ENCODE data around the gene BTNL3.
"Not testable (repeated sequence)": the region's sequence is repeated elsewhere in the genome, so short reads cannot be mapped to it uniquely, and the experiment has no call there.

The BTNL3 gene

DNA sequence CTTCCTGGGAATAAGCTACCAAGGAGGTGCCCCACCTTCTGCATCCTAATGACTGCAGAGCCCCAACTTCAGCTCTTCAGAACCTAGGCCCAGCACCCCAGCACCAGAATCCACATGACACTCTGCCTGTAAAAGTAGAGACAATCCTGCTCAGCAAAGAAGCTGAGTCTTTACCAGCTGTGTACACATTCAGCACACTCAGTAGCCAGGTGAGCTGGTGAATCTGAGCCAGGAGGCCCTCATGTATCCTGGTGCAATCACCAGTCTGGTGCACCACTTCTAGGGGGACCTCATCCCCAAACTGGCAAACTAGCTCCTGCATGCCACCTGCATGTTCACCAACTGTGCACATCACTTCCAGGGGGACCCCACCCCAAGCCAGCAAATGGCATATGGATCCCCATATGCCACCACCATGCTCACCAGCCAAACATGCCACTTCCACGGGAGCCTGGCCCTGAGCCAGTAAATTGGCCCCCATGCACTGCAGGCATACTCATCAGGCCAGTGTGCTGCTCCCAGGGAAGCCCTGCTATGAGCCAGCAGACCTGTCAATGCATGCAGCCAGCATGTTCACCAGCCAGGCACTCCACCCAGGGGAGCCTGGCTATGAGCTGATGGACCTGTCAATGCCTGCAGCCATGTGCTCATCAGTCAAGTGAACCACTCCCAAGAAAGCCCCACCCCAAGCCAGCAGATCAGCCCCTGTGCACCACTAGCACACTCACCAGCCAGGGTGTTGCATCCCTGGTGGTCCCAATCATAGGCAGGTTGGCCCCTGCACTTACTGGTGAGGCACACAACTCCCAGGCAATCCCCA, 35.8 kb downstream of the BTNL3 start:
- no peak for DNase-seq (ENCODE audit: low read depth in 2 of 2)

DNA sequence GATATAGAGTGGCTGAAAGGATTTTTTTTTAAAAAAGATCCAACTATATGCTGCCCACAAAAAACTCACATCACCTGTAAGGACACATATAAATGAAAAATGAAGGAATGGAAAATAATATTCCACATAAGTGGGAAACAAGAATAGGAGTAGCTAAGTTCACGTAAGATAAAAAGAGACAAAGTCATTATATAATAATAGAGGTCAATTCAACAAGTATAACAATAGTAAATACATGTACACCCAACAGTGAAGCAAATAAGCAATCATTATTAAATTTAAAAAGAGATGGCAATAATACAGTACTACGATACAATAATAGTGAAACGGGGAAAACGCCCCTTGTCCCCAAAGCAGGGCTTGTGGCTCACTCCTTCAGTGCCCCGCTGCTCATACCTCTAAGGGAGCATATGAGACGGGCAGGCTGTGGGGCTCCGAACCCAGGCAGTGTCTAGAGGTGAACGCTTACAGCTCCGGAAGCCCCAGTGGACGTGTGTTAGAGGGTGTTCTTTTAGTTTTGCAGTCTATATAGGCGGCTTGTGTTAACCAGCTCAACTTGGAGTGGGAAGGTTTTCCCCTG, 38.9 kb downstream of the BTNL3 start:
- no peak for DNase-seq (ENCODE audit: low read depth in 2 of 2)

DNA sequence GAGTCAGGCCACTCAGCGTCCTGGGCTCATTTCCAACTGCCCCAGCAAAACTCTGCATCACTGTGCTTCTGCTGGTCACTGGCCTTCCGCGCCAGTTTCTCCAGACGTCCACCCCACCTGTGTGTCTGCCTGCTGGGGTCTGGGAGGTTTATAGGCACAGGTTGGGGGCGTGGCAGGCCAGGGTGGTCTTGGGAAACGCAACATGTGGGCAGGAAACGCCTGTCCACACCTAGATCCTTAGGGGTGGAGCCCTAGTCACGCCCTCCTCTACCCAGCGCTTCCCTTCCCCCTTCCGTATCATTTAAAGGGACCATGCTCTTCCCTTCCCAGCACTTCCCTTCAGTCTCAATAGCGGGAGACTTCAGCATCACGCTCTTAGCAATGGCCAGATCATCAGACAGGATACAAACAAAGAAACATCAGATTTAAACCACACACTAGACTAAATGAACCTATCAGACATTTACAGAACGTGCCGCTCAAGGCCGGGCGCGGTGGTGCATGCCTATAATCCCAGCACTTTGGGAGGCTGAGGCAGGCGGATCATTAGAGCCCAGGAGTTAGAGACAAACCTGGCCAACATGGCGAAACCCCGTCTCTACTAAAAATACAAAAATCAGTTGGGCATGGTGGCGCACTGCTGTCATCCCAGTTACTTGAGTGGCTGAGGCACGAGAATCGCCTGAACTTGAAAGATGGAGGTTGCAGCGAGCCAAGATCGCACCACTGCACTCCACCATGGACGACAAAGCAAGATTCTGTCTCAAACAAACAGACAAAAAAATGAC, 39.6 kb downstream of the BTNL3 start:
- DNase-seq (ENCODE audit: low read depth in 2 of 2), result no peak

DNA sequence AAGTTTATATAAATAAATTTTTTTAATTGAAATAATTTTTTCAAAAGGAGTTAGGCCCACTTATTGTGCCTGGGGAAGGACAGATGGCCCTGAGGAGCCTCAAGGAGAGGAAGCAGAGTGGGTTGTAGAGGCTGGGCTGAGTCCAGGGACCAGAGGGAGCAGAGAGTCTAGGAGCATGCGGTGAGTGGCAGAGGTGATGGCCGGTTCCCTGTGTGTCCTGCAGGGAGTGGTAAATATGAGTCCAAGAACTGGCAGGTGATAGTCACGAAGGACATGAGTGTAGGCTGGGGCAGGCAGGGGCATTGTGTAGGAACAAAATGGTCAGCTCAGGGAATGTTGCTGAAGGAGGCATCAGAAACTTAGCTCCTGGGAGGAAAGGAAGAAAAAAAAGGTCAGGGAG, 43.1 kb downstream of the BTNL3 start:
- DNase-seq (ENCODE audit: low read depth in 2 of 2), result no peak

GRCh38 chr5:181035991-181036815, 47.6 kb downstream of the BTNL3 start:
- DNase-seq (ENCODE audit: low read depth in 2 of 2), result no peak

GRCh38 chr5:181036816-181037364, 48.2 kb downstream of the BTNL3 start:
- DNase-seq (ENCODE audit: low read depth in 2 of 2), result no peak

- DNase-seq (ENCODE audit: low read depth in 2 of 2), result no peak
Observed at GRCh38 chr5:181037365-181037861, 48.8 kb downstream of the BTNL3 start.

GRCh38 chr5:181039471-181039870, 50.8 kb downstream of the BTNL3 start:
- DNase-seq (ENCODE audit: low read depth in 2 of 2), result no peak

- DNase-seq (ENCODE audit: low read depth in 2 of 2), result no peak
Observed at GRCh38 chr5:181039931-181040630, 51.4 kb downstream of the BTNL3 start, which contains the start of gene BTNL9. BTNL9 (plus strand) TSS chr5:181040266; CDS start chr5:181045490, 5,224 bp downstream.

DNA sequence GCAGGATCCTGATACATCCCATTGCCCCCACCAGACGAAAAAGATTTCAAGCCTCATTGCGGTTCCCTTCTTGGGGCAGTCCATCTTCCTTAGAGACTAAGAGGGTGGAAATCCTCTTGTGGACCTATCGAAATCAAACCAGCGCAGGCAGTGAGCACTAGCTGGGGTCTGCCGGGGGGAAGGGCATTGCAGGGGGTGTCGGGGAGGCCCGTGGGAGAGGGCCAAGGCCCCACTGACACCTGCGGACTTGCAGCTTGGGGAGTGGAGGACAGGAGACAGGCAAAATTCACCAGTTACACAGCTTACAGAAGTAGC, 51.9 kb downstream of the BTNL3 start:
- DNase-seq (ENCODE audit: low read depth in 2 of 2), result no peak

DNA sequence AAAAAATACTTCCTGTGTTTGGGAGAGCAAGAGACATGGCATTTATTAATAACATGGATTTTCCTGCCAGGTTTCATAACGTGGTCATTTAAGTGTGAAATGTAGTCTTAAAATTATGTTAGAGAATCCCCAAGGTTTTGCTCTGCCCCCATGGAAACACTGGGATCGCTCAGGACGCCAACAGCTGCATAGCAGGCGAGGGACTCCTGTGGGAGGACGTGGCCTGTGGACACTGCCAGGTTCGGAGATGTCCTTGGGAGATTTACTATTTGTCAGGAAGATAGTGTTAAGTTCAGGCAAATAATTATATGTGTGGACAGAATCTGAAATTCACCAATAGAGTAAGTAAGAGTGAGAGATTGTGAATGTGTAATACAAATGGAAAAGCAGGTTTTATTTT, 52.4 kb downstream of the BTNL3 start:
- no peak for DNase-seq (ENCODE audit: low read depth in 2 of 2)

DNA sequence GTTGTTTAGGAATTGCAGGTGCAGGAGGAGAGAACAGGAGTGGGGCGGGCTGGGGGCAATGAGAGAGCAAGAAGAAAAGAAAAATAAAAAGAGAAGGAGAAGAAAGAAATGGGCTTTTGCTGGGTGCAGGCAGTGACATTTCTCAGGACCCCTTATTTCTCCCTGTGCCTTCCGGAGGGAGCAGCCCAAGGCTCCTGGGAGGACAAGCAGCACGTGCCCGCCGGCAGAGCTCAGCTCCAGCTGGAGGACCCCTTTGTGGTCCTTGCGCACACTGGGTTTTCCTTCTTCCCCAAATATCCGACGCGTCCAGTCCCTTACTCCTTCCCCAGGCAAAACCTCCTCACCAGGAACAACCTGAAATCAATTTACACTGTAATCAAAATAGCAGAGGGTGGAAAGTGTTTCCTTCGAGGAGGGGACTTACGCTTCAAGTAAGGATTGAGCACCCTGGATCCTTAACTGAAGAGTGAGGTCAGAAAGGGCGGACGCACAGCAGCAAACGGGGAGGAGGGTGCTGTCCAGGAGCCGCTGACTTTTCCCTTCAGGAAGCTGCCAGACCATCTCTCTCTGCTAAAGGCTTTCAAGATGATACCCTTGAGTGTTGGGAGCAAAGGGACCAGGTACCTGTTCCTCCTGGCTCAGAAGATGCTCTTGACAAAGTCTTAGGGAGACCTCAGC, 53.5 kb downstream of the BTNL3 start:
- no peak for DNase-seq (ENCODE audit: low read depth in 2 of 2)

DNA sequence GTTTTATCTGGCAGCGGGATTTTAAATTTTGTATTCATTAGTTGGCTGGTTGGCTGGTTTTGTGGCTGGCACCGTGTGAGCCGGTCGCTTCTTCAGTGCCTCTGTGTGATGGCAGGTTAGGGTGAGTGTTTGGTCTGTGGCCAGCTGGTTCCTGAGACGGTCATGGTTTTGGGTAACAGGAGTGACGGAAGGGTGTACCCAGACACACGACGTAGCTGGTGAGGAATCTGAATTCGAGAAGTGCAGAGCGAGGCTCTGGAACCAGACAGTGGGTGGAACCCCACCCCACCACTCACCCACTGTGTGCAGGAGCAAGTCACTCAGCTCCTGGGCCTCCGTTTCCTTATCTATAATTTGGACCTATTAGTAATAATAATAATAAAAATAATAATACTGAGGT, 54.1 kb downstream of the BTNL3 start:
- no peak for DNase-seq (ENCODE audit: low read depth in 2 of 2)

GRCh38 chr5:181043285-181044092, 54.8 kb downstream of the BTNL3 start:
- no peak for DNase-seq (ENCODE audit: low read depth in 2 of 2)

DNA sequence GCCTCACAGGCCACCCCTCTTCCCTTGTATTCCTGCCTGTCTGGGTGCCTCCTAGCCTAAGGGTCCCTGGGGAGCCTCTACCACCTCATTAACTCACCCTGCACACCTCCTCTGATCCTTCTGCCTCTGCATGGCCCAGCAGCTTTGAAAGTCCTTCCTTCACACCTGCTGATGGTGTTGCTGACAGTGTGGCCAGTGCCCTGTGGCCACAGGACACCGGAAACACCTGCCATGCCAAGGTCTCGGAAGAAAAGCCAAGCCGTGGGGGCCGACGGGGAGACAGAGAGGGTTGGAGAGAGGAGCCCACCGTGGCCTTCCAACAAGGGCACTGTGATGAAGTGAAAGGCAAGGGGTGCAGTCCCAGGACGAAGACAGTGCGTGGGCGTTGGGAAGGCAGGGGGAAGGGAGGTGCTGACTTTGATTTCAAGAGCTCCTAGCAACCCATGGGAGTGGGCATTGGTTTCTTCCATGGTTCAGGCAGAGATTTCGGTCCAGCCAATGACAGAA, 55.5 kb downstream of the BTNL3 start:
- DNase-seq (ENCODE audit: low read depth in 2 of 2), result no peak

- no peak for DNase-seq (ENCODE audit: low read depth in 2 of 2)
Observed at GRCh38 chr5:181044662-181045305, 56.1 kb downstream of the BTNL3 start.

DNA sequence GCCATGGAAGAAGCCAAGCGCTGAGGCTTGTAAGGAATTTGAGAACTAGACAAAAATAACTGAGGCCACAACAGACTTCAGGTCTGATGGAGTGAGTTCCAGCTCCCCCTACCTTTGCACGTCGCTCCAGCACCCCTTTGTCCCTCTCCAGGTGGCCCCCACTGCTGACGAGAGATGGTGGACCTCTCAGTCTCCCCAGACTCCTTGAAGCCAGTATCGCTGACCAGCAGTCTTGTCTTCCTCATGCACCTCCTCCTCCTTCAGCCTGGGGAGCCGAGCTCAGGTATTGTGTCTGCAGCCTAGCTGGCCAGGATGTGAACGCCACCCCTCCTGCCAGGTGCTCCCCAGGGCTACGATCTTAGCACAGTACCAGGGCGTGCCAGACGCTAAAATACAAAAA, 56.7 kb downstream of the BTNL3 start:
- DNase-seq (ENCODE audit: low read depth in 2 of 2), result no peak

DNA sequence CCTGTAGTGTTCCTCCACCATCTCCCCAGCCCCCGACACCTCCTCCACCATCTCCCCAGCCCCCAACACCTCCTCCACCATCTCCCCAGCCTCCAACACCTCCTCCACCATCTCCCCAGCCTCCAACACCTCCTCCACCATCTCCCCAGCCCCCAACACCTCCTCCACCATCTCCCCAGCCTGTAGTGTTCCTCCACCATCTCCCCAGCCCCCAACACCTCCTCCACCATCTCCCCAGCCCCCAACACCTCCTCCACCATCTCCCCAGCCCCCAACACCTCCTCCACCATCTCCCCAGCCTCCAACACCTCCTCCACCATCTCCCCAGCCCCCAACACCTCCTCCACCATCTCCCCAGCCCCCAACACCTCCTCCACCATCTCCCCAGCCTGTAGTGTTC, 57.2 kb downstream of the BTNL3 start:
- DNase-seq (ENCODE audit: low read depth in 2 of 2), result not testable (repeated sequence)

GRCh38 chr5:181047288-181047687, 58.6 kb downstream of the BTNL3 start:
- no peak for DNase-seq (ENCODE audit: low read depth in 2 of 2)

Data from stimulated activated CD8-positive, alpha-beta memory T cell treated with anti-CD3 and anti-CD28 coated beads, Interleukin-2, amount 100 ng/mL, for 48 hours (primary cell).